ENCODE data around the gene RILPL2.
"Not testable (repeated sequence)": the region's sequence is repeated elsewhere in the genome, so short reads cannot be mapped to it uniquely, and the experiment has no call there.

Gene RILPL2

GRCh38 chr12:123384994-123385376 is 51.5 kb downstream of the RILPL2 start:
- peak overlapping the region in 8 of 11 experiments; percentile 58 to 81 (median 72); a peak in 14 of 22 replicates for H3K27ac ChIP-seq
- H3K9ac ChIP-seq, result peak overlapping the region; percentile 65 to 87 (median 81)
- peaks cover 0 to under 1% (median 0%) of the 10 kb centered on the region in 11 experiments; a peak in 1 of 22 replicates for H3K36me3 ChIP-seq
- TF ChIP-seq Cebpa-rat (IDR thresholded peaks at IDR 0.05), result no peak
- peaks cover 2 to 6% (median 5%) of the 10 kb centered on the region in 11 experiments; a peak in 19 of 22 replicates for H4K20me1 ChIP-seq
- peak overlapping the region; percentile 91 to 100 (median 97) for H3K4me2 ChIP-seq
- H3K4me3 ChIP-seq, result peak overlapping the region; percentile 71 to 92 (median 82)
- H3K27me3 ChIP-seq, result no peaks in the 10 kb centered on the region
- peaks cover 33 to 51% (median 45%) of the 10 kb centered on the region in 10 experiments for H3K4me1 ChIP-seq
- H3K9me3 ChIP-seq (replicated peaks in 1 of 11), result no peaks in the 10 kb centered on the region

DNA sequence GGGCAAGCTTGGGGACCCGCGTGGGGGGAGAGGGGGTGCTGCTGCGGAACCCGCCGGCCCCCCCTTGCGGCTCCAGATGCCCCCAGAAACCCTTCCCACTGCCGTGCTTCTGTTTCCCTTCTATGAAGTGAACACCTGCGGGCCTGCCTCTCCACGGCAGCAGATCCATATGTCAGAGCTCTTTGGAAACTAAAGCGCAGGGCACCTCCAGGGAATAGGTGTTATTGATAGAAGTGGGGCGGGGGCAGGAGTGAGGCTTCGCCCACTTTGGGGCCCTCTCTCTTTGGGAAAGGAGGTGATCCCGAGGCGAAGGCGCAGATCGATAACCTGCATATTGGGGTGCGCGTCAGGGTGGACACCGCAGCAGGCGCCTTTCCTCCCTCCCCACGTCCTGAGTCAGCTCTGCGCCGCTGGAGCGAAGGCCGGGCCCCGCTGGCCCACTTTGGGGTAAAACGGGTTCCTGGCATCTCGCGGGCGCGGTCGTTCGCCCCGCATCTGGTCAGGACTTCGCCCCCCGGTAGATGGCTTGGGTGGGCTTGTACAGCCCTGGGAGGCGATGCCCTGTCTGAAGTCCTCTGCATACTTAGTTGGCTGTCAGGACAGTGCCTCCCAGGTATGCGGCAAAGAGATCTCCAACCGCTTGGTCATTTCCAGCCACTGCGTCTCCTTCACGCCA is 52.0 kb downstream of the RILPL2 start:
- H3K27me3 ChIP-seq, result no peaks in the 10 kb centered on the region

GRCh38 chr12:123382684-123383083 is 53.8 kb downstream of the RILPL2 start:
- no peaks in the 10 kb centered on the region for H3K36me3 ChIP-seq
- H3K27me3 ChIP-seq, result no peaks in the 10 kb centered on the region
- no peaks in the 10 kb centered on the region for H3K9me3 ChIP-seq (replicated peaks in 1 of 11)
- no peaks in the 10 kb centered on the region; a peak in 1 of 22 replicates for H4K20me1 ChIP-seq
- H3K9ac ChIP-seq, result no peak overlapping the region; a peak in 1 of 22 replicates
- H3K27ac ChIP-seq, result no peak overlapping the region
- peak overlapping the region in 4 of 11 experiments; percentile 71 to 86 (median 82); a peak in 4 of 22 replicates for H3K4me2 ChIP-seq
- peaks cover 26 to 53% (median 35%) of the 10 kb centered on the region in 10 experiments for H3K4me1 ChIP-seq
- H3K4me3 ChIP-seq, result no peak overlapping the region
- no peak for TF ChIP-seq Cebpa-rat (IDR thresholded peaks at IDR 0.05)

More for the DNA sequence above, 52.0 kb downstream of the RILPL2 start:
- Histone ChIP-seq H3K9ac (peak overlapping the region; percentile 65 to 87 (median 81)), H4K20me1 (peaks cover 0 to under 1% (median 0%) of the 10 kb centered on the region in 11 experiments; a peak in 4 of 22 replicates), H3K4me3 (peak overlapping the region; percentile 71 to 92 (median 82)), H3K36me3 (no peaks in the 10 kb centered on the region), H3K4me2 (peak overlapping the region; percentile 91 to 100 (median 97)), H3K9me3 (replicated peaks in 1 of 11) (no peaks in the 10 kb centered on the region), H3K4me1 (peaks cover 32 to 50% (median 42%) of the 10 kb centered on the region in 10 experiments), H3K27ac (peak overlapping the region in 10 of 11 experiments; percentile 41 to 81 (median 70); a peak in 20 of 22 replicates)
- no peak for TF ChIP-seq Cebpa-rat (IDR thresholded peaks at IDR 0.05)

- peak overlapping the region in 2 of 11 experiments; percentile 9 to 13; a peak in 1 of 22 replicates for H3K9ac ChIP-seq
- H3K9me3 ChIP-seq (replicated peaks in 1 of 11), result no peaks in the 10 kb centered on the region
- no peaks in the 10 kb centered on the region for H3K36me3 ChIP-seq
- no peak overlapping the region for H3K4me3 ChIP-seq
- H3K27me3 ChIP-seq, result no peaks in the 10 kb centered on the region
- no peak overlapping the region for H3K27ac ChIP-seq
- peaks cover under 1 to 22% (median 6%) of the 10 kb centered on the region in 10 experiments; a peak in 16 of 20 replicates for H3K4me1 ChIP-seq
- H3K4me2 ChIP-seq, result peak overlapping the region in 2 of 11 experiments; percentile 23 to 29; a peak in 3 of 22 replicates
- no peak for TF ChIP-seq Cebpa-rat (IDR thresholded peaks at IDR 0.05)
- H4K20me1 ChIP-seq, result no peaks in the 10 kb centered on the region
Observed at GRCh38 chr12:123379391-123379790, 57.1 kb downstream of the RILPL2 start.

GRCh38 chr12:123372415-123372814 is 64.1 kb downstream of the RILPL2 start:
- H4K20me1 ChIP-seq; H3K4me3 ChIP-seq; H3K9me3 ChIP-seq (replicated peaks in 1 of 11); H3K27ac ChIP-seq; H3K9ac ChIP-seq; H3K4me2 ChIP-seq; H3K27me3 ChIP-seq; H3K4me1 ChIP-seq; H3K36me3 ChIP-seq: not testable (repeated sequence)

DNA sequence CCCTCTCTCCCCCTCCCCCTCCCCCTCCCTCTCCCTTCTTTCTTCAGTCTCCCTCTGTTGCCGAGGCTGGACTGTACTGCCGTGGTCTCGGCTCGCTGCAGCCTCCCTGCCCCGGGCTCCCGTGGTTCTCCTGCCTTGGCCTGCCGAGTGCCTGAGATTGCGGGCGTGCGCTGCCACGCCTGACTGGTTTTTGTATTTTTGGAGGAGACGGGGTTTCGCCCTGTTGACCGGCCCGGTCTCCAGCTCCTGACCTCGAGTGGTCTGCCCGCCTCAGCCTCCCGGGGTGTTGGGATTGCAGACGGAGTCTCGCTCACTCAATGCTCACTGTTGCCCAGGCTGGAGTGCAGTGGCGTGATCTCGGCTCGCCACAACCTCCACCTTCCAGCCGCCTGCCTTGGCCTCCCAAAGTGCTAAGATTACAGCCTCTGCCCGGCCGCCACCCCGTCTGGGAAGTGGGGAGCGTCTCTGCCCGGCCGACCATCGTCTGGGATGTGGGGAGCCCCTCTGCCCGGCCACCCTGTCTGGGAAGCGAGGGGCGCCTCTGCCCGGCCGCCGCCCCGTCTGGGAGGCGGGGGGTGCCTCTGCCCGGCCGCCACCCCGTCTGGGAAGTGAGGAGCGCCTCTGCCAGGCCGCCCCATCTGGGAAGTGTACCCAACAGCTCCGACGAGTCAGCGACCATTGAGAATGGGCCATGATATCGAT is 64.7 kb downstream of the RILPL2 start:
- not testable (repeated sequence) for H3K9me3 ChIP-seq (replicated peaks in 1 of 11); H3K27me3 ChIP-seq; H3K4me1 ChIP-seq; H3K4me2 ChIP-seq; H3K9ac ChIP-seq; H3K4me3 ChIP-seq; H3K27ac ChIP-seq; H4K20me1 ChIP-seq; H3K36me3 ChIP-seq

GRCh38 chr12:123369229-123369628 is 67.3 kb downstream of the RILPL2 start:
- peaks cover 0 to 8% (median 4%) of the 10 kb centered on the region in 11 experiments; a peak in 6 of 22 replicates for H3K9me3 ChIP-seq (replicated peaks in 1 of 11)
- H4K20me1 ChIP-seq, result peaks cover 0 to 3% (median 2%) of the 10 kb centered on the region in 11 experiments; a peak in 14 of 22 replicates
- H3K4me3 ChIP-seq, result no peak overlapping the region
- no peak overlapping the region for H3K9ac ChIP-seq
- no peak overlapping the region for H3K27ac ChIP-seq
- no peak for TF ChIP-seq Cebpa-rat (IDR thresholded peaks at IDR 0.05)
- H3K36me3 ChIP-seq, result no peaks in the 10 kb centered on the region
- no peaks in the 10 kb centered on the region for H3K27me3 ChIP-seq
- peaks cover 6 to 14% (median 11%) of the 10 kb centered on the region in 10 experiments for H3K4me1 ChIP-seq
- no peak overlapping the region for H3K4me2 ChIP-seq

DNA sequence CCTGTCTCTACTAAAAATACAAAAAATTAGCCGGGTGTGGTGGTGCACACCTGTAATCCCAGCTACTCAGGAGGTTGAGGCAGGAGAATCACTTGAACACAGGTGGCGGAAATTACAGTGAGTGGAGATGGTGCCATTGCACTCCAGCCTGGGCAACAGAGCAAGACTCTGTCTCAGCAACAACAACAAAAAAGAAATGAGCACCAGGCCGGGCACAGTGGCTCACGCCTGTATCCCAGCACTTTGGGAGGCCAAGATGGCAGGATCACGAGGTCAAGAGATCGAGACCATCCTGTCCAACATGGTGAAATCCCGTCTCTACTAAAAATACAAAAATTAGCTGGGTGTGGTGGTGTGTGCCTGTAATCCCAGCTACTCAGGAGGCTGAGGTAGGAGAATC is 68.1 kb downstream of the RILPL2 start:
- not testable (repeated sequence) for H3K27me3 ChIP-seq; H3K9ac ChIP-seq; H3K36me3 ChIP-seq; H3K4me2 ChIP-seq; H3K4me3 ChIP-seq; H3K9me3 ChIP-seq (replicated peaks in 1 of 11); H3K27ac ChIP-seq
- H3K4me1 ChIP-seq, result peaks cover 6 to 14% (median 11%) of the 10 kb centered on the region in 10 experiments
- peaks cover 8 to 11% (median 10%) of the 10 kb centered on the region in 11 experiments; a peak in 19 of 22 replicates for H4K20me1 ChIP-seq

DNA sequence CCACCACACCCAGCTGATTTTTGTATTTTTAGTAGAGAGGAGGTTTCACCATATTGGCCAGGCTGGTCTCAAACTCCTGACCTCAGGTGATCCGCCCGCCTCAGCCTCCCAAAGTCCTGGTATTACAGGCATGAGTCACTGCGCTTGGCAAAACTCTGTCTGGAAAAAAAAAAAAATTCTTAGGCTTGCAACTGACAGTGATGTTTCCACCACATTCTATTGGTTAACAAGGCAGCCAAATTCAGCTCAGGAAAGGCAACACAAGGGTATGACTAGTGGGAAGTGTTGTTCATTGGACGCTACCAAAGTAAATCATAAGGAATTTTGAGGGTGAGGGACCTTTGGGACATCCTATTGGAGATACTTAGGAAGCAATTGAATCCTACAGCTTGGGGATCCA is 69.0 kb downstream of the RILPL2 start:
- H3K36me3 ChIP-seq, result no peaks in the 10 kb centered on the region
- no peak overlapping the region for H3K9ac ChIP-seq
- peaks cover 0 to 8% (median 4%) of the 10 kb centered on the region in 11 experiments; a peak in 6 of 22 replicates for H3K9me3 ChIP-seq (replicated peaks in 1 of 11)
- H3K4me1 ChIP-seq, result peaks cover 15 to 23% (median 19%) of the 10 kb centered on the region in 10 experiments
- H3K27me3 ChIP-seq, result no peaks in the 10 kb centered on the region
- H3K4me3 ChIP-seq, result no peak overlapping the region
- no peak for TF ChIP-seq Cebpa-rat (IDR thresholded peaks at IDR 0.05)
- H3K4me2 ChIP-seq, result no peak overlapping the region
- peak overlapping the region in 1 of 11 experiments; percentile 99; a peak in 1 of 22 replicates for H3K27ac ChIP-seq
- H4K20me1 ChIP-seq, result peaks cover 17 to 20% (median 19%) of the 10 kb centered on the region in 11 experiments
